NCI-H1417 (cell line): Measurements from ENCODE around the gene ACTL8.

ENCODE experiments used
- DNase-seq, 3 experiments: peaks; one replicate each; lab custom pipeline; 2025; lab: John Stamatoyannopoulos, UW

Gene ACTL8

DNA sequence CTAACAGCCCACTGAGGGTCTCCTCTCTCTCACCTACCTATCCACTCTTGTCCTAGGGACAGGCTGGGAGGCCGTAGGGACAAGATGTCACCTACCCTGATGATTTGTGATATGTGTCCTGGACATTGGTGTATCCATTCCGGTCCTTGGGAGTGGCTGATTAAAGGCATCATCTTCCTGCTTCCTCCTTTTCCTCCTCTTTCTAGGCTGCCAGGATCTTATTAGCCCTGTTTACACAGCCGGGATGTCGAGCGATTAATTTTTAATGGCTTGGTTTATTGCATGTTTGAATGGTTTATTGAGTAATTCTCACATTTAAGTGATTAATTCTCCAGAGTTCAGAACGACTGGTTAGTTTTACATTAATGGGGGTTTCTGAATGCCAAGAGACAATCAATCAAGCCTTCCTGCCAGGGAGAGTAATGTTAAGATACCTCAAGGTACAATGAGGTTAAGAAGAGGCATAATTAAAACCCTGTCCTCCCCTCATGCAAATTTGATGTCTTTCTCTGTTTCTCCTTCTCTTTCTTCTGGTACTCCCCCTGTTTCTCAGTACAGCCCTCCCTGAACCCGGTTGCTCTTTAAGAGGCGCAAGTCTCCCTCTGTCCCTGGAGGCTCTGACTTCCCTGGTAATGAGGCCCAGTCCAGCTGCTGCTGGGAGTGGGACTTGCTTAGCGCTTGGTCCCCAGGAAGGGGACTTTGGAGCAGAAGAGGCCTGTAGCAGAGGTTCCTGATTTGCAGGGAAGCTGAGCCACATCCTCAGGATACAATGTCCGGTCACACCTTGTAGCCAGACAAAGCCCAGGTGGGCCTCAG, 50.9 kb downstream of the ACTL8 start:
- DNase-seq: no peak

GRCh38 chr1:17808816-17809215, 53.7 kb downstream of the ACTL8 start:
- no peak for DNase-seq

DNA sequence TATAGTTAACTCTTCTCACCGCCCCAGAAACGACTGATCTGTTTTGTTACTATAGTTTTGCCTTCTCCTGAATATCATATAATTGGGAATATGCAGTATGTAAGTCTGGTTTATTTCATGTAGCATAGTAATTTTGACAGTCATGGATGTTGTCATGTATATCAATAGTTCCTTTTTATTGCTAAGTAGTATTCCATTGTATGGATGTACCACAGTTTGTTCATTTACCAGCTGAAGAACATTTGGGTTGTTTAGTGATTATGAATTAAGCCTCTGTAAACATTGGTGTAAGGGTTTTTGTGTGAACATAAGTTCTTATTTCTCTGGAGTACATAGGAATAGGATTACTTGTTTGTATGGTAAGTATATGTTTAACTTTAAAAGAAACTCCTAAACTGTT, 55.5 kb downstream of the ACTL8 start:
- DNase-seq: no peak

DNA sequence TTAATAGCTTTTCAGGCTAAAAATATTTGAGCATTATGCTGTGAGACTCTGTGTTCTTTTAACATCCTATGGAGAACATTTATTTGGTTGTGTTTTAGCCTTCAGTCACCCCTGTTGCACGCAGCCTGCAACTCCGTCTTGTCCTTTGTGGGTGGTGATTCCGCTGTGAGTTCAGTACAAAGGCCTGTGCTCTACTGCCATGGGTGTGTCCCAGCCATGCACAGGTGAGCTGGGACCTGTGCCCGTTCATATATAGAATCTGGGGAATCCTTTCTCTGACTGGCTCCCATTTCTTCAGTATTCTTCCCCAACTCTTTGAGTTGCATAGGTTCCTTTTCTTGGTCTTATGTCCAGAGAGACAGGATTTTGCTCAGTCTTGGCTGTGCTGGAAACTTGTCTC, 61.4 kb downstream of the ACTL8 start:
- no peak for DNase-seq

- peak in 2 of 3 experiments; percentile 11 to 19 for DNase-seq
These were observed 64.1 kb downstream of the ACTL8 start for GRCh38 chr1:17819129-17819802.

DNA sequence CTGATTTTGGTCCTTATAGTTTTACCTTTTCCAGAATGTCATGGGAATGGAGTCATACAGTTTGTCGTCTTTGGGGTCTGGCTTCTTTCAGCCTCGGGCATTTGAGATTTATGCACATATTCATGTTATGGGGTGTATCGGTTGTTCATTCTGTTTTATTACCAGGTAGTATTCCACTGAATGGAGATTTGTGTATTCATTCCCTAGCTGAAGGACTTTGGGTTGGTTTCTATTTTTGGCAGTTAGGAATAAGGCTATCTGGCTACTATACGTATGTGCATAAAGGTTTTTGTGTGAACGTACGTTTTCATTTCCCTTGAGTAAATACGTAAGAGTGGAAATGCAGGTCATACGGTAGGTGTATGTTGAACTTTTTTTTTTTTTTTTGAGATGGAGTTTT, 65.1 kb downstream of the ACTL8 start:
- DNase-seq: no peak

- no peak for DNase-seq
These were observed 67.8 kb downstream of the ACTL8 start for GRCh38 chr1:17822741-17823426.

- DNase-seq: no peak
These were observed 70.4 kb downstream of the ACTL8 start for GRCh38 chr1:17825273-17826164.

DNA sequence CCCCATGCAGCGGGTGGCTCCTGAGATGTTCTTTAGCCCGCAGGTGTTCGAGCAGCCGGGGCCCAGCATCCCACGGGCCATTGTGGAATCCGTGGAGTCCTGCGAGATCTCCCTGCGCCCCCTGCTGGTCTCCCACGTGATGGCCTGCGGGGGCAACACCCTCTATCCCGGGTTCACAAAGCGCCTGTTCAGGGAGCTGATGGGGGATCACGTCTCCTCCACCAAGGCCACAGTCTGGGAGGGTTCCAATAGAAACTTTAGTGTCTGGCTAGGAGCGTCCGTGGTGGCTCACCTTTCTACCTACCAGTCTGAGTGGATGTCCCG, 71.0 kb downstream of the ACTL8 start:
- peak; percentile 1 to 34 (median 12) for DNase-seq

DNA sequence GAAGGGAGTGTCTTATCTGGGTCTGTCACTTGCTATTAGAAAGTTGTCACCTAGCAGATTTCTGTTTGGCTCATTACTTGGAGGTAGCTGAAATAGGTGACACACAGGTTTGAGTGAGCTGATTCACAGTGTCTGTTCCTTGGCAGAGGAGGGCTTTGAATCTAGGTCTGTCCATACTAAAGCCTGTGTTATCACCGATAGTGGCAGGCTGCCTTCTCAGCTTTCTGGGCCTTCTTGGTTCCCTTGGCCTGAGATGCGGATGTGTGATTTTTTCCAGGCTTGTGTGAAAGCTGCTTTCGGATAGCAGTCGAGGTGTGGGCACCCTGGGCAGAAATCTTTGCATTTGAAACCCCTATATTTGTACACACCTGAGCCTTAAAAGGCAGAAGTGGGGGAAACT, 73.9 kb downstream of the ACTL8 start:
- DNase-seq: no peak

DNA sequence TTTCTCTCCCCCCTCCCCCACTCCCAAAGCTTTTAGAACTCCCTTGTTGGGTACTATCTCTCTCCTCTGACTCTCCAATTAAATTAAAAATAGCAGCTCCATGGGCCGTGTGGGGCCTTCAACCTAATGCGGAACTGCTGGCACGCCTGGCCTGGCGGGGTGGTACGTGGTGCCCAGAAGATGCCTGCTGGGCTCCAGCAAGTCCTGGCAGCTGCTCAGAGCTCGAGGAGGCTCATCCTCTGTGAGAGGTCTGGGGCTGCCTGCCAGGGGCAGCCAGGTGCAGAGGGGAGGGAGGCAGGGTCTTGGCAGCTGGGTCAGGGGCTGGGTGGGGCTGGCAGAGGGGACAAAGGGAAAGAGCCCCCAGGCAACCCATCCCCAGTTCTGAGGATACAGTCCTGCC, 74.4 kb downstream of the ACTL8 start:
- DNase-seq: no peak

GRCh38 chr1:17831597-17831996, 76.5 kb downstream of the ACTL8 start:
- DNase-seq: no peak

DNA sequence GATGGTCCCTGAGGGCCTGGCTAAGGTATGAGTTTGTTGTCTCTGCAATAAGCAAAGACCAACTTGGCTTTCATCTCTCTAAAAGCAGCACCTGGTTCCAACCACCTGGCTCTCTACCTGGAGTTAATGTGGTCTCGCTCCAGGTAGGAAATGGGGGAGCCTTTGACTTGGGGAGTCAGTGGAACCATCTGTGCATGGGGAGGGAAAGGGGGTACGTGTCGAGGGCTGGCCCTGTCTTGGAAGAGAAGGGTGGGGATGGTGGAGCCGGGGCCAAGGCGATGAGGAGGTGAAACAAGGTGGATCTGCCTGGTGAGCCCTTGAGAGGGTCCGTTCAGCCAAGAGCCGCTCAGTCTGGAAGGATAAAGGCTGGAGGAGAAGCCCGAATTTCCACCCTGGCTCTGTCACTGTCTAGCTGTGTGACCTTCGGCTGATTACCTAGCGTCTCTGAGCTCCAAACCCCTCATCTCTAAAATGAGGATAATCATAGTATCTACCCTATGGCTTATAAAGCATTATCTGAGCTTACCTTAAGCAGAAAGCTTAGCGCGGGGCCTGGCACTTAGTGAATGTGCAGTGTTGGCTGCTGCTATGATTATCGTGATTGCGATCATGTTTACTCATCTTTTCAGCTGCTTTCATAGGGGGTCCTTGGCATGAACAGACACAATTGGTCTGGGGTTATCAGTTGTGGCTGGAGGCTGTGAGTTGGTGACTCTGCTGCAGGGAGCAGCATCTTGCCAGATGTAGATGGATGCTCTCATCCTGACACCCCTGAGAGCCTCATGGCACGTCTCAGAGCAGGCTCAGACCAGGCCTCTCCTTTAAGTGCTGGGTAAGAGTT, 78.7 kb downstream of the ACTL8 start:
- no peak for DNase-seq

GRCh38 chr1:17834561-17835100, 79.5 kb downstream of the ACTL8 start:
- no peak for DNase-seq

DNA sequence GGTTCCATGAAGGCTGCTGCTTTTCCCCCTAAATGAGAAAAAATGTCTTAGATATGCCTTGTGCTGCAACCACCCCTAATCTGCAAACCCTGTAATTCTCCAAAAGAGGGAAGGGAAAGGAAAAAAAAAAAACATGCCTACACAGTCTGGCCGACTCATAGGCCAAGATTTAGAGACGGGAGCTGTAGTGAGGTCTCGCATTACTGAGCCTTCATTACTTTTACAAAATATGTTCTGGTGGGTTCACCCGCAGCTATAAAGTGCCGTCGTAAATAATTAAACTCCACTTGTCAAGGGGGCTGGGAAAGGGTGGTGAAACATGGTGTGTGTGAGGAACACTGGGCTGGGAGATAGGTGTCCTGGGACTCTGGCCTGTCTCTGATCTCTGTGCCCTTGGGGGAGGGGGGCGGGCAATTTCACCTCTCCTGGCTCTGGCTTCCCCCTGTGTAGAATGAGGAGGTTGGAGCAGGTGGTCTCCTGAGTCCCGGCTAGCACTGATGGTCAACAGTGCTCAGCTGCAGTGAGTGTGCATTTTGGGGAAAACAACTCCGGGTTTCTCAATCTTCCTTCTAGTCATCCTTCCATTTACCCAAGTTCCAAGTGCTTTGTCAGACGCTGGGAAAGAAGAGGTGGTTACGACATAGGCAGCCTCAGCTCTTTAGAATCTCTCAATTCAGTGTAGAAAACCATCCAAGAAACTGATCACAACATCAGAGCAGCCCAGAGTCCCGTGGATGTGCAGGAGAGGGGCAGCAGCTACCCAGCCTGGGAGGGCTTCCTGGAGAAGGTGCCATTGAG, 82.3 kb downstream of the ACTL8 start:
- DNase-seq: no peak

GRCh38 chr1:17839641-17840196, 84.6 kb downstream of the ACTL8 start:
- DNase-seq: no peak

DNA sequence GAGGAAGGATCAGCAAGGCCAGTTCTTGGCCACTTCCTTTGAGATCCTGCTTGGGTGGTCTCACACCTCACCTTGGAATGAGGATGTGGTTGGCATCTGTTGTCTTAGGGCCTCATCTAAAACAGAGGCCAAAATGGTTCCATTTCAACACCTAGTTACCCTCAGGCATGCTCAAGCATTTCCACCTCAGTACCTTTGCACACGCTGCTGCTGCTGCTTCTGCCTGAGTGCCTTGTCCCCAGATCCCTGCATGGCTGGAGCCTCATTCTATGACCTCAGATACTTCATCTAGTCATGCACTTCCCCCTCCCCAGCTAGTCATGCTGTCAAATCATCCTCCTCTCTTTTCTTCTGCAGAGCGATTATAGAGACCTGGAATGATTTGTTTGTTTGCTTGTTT, 86.8 kb downstream of the ACTL8 start:
- no peak for DNase-seq

DNA sequence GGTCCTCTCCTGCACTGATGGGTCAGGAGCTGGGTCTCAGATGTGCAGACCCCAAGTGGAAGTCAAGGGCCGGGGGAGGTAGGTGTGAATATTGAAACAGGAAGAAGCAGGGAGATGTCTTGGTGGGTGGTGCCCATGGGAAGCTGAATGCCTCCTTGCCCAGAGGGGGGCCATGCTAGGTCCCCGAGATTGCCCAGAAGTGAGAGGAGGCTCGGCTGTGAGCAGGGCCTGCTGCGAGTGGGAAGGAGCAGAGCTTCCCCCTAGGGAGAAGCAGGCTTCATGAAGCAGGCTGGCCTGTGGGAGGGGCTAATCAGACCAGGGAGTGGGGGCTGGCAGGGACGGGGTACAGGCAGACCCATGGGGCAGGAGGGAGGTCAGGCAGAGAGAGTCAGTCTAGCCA, 87.6 kb downstream of the ACTL8 start:
- DNase-seq: no peak

DNA sequence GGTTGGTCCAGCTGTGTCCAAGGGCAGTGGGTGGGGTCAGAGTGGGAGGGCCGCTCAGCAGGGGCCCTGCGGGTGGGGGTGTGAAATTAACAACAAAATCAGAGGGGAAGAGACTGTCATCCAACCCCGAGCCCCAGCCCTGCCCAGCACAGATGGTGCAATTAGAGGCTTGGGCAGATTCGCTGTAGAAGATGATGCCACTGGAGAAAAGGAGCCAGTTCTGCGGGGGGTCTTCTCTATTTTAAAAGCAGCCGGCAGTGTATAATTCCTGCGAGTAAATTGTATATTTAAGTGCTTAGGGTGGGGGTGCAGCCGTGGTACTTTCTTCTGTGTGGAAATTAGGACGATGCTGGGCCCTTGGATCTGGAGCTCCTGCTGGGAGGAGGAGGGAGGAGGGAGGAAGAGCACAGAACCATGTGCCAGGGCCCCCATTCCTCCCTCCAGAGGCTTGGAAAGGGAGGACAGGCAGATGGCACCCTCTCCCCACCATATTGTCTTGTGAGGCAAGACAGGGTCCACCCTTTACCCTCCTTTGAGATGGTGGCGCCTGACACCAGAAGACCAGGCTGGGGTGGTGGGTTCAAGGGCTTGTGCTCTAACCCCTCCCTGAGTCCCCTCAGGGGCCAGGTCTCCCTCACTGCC, 89.2 kb downstream of the ACTL8 start:
- no peak for DNase-seq
